Activated CD4-positive, alpha-beta T cell treated with anti-CD3 and anti-CD28 coated beads, Interleukin-2, Interleukin-4, amounts not matched to agents 100 ng/mL and 50 ng/mL, durations not matched to agents 16 hours and 8 hours (primary cell): ENCODE measurements around the gene ALDH1L2.
"Not testable (repeated sequence)": the region's sequence is repeated elsewhere in the genome, so short reads cannot be mapped to it uniquely, and the experiment has no call there.

ENCODE experiments used
- DNase-seq: peaks from one replicate; pipeline ENCODE4 v3.0.0-alpha.2; 2020; ENCODE audit warnings: low spot score

Gene ALDH1L2

GRCh38 chr12:104977688-104978087 is 106.6 kb downstream of the ALDH1L2 start:
- not testable (repeated sequence) for DNase-seq

- DNase-seq: no peak
Measured at GRCh38 chr12:104976703-104977102, 107.6 kb downstream of the ALDH1L2 start.

GRCh38 chr12:104975587-104976343 is 108.5 kb downstream of the ALDH1L2 start:
- DNase-seq: no peak

- no peak for DNase-seq
Measured at GRCh38 chr12:104974626-104975290, 109.5 kb downstream of the ALDH1L2 start.

- no peak for DNase-seq
Measured at GRCh38 chr12:104973250-104973649, 111.0 kb downstream of the ALDH1L2 start.

- no peak for DNase-seq
Measured at GRCh38 chr12:104971306-104971705, 113.0 kb downstream of the ALDH1L2 start.
